Transverse colon (tissue), 4 donors: ENCODE measurements around the gene CCNF. TPM values are rescaled to one million over a fixed set of nuclear protein-coding genes. Genes with fewer than 3 reads are reported as not detected.

ENCODE experiments used
- DNase-seq: peaks from one replicate; pipeline ENCODE4 v3.0.0-alpha.2; 2019
- H3K27ac ChIP-seq, 4 donors: fragments of 200-600 bp; sonication (generic); 2 replicates each; pipeline ENCODE4 v1.5.1; 2016 to 2018; ENCODE audit warnings: inconsistent platforms in 4 of 4
- H3K27me3 ChIP-seq: fragments of 200-600 bp; sonication (generic); 2 replicates; pipeline ENCODE4 v1.5.1; 2017; ENCODE audit warnings: inconsistent platforms
- H3K36me3 ChIP-seq, 4 donors: fragments of 200-600 bp; sonication (generic); 2 replicates each; pipeline ENCODE4 v1.5.1; 2017 to 2019; ENCODE audit warnings: inconsistent platforms in 4 of 4
- H3K4me1 ChIP-seq, 4 donors: fragments of 200-600 bp; sonication (generic); 2 replicates each; pipeline ENCODE4 v1.5.1; 2017 to 2020; ENCODE audit warnings: inconsistent platforms in 4 of 4
- H3K4me3 ChIP-seq, 4 donors: fragments of 200-600 bp; sonication (generic); 1 replicate in 1 of 4; 2 replicates in 3 of 4; pipeline versions ENCODE4 v1.5.1 to v1.6.1; 2017 to 2019; ENCODE audit warnings: inconsistent platforms in 4 of 4
- H3K9me3 ChIP-seq, 2 donors: fragments of 200-600 bp; sonication (generic); 2 replicates each; pipeline ENCODE4 v1.5.1; 2017 to 2019; ENCODE audit warnings: inconsistent platforms in 2 of 2
- EP300 ChIP-seq: sonication (generic); formaldehyde crosslinking; IDR thresholded peaks from one replicate; pipeline ENCODE4 v1.6.1; 2017; ENCODE audit warnings: antibody characterized with exemption, low read depth
- POLR2A ChIP-seq: fragments of 450-650 bp; IDR thresholded peaks from one replicate; pipeline ENCODE4 v1.6.1; 2016; ENCODE audit warnings: antibody characterized with exemption, mild to moderate bottlenecking, moderate library complexity
- POLR2AphosphoS5 ChIP-seq, 3 donors: sonication (generic); formaldehyde crosslinking; IDR thresholded peaks; one replicate each; pipeline ENCODE4 v1.6.1; 2016; ENCODE audit warnings: antibody characterized with exemption in 3 of 3
- WGBS, 2 donors: methylation state at CpG; one replicate each; pipeline ENCODE4 v1.1.5; 2018; ENCODE audit warnings: low coverage in 1 of 2; 5-methylcytosine and 5-hydroxymethylcytosine counted together
- in situ Hi-C, 4 donors: fragments of 200-750 bp; cut with MboI; loops; one replicate each; pipeline versions ENCODE4 v1.15.0 to v1.15.1; 2017; ENCODE audit warnings: low sequenced_read_pairs in 3 of 4, low pct_ligation_motif_present in 1 of 4, low pct_unique_long_range_greater_than_20kb in 1 of 4
- intact Hi-C: fragments of 100-400 bp; cut with DNase I; formaldehyde crosslinking; loops from one replicate; pipeline ENCODE4 v1.15.1; 2023; ENCODE audit warnings: low total_unique reads
- small RNA-seq, 4 donors: library from RNA; depleted of rRNA; stranded (forward); fragments of <200 nt; gene quantifications; one replicate each; pipeline ENCODE3, GENCODE V24; 2016
- total RNA-seq, 4 donors: library from RNA; depleted of rRNA; stranded (reverse); fragments of >200 nt; gene quantifications; one replicate each; pipeline ENCODE4 v1.1.0, GENCODE V29; 2016
- TF ChIP-seq, protein P1 (sequence below), 5 experiments: fragments of 200-600 bp in 3 of 5; fragments of 450-650 bp in 2 of 5; sonication (generic) in 3 of 5; IDR thresholded peaks; 1 replicate in 2 of 5; 2 replicates in 3 of 5; pipeline ENCODE4 v1.5.1; 2016 to 2017; ENCODE audit warnings: antibody characterized with exemption in 5 of 5, inconsistent platforms in 3 of 5, mild to moderate bottlenecking in 2 of 5, moderate library complexity in 1 of 5

Gene CCNF
- total RNA-seq, 4 donors from 2014 or later = 0.75 to 24.9 (median 2.3) TPM

DNA sequence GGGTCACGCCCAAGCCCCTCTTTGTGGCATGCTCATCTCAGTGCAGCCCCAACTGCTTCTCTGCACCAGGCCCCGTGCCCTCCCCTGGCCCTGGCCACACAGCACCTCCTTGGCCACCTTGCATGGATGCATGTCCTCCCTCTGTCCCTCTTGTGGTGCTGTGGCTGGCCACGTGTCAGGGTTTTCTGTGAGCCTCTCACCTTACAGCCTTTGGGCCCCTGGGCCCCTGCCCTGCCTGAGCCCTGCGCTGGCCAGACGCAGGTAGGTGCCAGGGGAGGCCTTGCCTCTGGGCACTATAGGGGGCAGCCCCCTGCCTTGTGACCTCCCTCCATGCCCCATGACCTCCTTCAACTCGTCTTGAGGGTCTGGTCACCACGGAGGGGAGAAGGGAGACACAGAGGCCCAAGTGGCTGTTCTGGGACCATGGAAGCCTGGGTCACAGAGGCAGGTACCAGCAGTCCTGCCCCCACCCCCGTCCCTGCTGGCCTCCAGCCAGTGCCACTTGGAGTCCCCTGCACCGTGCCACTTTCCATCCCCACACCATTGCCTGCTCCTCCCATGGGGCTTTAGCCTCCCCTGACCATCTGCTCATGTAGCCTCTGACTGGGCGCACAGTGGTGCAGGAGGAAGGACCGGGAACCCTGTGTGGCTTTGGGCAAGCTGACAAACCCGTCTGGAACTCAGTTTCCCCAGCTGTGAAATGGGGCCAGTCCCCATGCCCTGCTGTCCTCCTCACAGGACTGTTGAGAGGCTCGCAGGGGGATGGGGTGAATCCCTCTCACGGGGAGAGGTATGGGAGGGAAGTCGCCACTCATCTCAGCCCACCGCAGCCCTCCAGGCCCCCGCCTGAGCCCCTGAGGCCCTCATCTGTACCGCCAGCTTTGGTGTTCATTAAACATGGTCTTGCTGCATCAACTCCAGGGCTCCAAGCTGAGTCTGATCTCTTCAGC lies 73.0 kb downstream of the CCNF start:
- TF ChIP-seq, protein P1, sequence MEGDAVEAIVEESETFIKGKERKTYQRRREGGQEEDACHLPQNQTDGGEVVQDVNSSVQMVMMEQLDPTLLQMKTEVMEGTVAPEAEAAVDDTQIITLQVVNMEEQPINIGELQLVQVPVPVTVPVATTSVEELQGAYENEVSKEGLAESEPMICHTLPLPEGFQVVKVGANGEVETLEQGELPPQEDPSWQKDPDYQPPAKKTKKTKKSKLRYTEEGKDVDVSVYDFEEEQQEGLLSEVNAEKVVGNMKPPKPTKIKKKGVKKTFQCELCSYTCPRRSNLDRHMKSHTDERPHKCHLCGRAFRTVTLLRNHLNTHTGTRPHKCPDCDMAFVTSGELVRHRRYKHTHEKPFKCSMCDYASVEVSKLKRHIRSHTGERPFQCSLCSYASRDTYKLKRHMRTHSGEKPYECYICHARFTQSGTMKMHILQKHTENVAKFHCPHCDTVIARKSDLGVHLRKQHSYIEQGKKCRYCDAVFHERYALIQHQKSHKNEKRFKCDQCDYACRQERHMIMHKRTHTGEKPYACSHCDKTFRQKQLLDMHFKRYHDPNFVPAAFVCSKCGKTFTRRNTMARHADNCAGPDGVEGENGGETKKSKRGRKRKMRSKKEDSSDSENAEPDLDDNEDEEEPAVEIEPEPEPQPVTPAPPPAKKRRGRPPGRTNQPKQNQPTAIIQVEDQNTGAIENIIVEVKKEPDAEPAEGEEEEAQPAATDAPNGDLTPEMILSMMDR (IDR thresholded peaks at IDR 0.05) = no peak
- no peak for TF ChIP-seq POLR2A
- TF ChIP-seq POLR2AphosphoS5 (IDR thresholded peaks at IDR 0.05) = no peak
- TF ChIP-seq EP300 = no peak
- Histone ChIP-seq H3K27ac (peak overlapping the region in 2 of 4 donors; percentile 38 to 68), H3K4me3 (no peak overlapping the region), H3K36me3 (no peaks in the 10 kb centered on the region), H3K27me3 (no peaks in the 10 kb centered on the region), H3K9me3 (no peaks in the 10 kb centered on the region), H3K4me1 (peaks cover 6 to 27% (median 10%) of the 10 kb centered on the region in 4 donors)
- intact Hi-C loops = no loop called here
- 76% methylated on average over 18 of the region's 18 CpGs; no CpG with 5 or more reads in 1 of the 2 donors for WGBS, 2 donors
- DNase-seq = no peak
- in situ Hi-C loops = no loop called here

DNA sequence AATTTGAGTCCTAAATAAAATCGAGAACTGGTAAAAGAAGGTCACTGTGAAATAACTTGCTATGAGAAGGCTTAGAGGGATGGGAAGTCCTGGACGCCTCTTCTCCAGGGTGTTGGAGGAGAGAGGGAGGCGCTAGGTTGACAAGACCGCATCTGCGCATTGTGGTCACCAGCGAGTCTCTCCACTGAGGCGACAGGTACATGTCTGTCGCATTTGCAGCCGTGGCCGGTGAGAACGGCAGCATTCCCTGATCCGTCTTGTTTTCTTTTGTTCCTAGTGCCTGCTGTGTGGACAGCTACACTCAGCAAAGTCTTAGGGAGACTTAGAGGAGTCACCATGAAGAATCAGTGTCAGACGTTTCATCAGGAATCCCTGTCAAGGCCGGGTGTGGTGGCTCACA lies 76.4 kb downstream of the CCNF start:
- Histone ChIP-seq H3K4me1 (peaks cover 6 to 20% (median 9%) of the 10 kb centered on the region in 4 donors), H3K4me3 (no peak overlapping the region), H3K36me3 (no peaks in the 10 kb centered on the region), H3K27me3 (no peaks in the 10 kb centered on the region), H3K9me3 (no peaks in the 10 kb centered on the region), H3K27ac (no peak overlapping the region)
- WGBS, 2 donors = 87 to 91% methylated on average over 5 to 14 of the region's 14 CpGs
- in situ Hi-C loops (no loop called here), intact Hi-C loops (no loop called here)
- TF ChIP-seq POLR2A = no peak
- TF ChIP-seq POLR2AphosphoS5 (IDR thresholded peaks at IDR 0.05) = no peak
- DNase-seq = no peak

DNA sequence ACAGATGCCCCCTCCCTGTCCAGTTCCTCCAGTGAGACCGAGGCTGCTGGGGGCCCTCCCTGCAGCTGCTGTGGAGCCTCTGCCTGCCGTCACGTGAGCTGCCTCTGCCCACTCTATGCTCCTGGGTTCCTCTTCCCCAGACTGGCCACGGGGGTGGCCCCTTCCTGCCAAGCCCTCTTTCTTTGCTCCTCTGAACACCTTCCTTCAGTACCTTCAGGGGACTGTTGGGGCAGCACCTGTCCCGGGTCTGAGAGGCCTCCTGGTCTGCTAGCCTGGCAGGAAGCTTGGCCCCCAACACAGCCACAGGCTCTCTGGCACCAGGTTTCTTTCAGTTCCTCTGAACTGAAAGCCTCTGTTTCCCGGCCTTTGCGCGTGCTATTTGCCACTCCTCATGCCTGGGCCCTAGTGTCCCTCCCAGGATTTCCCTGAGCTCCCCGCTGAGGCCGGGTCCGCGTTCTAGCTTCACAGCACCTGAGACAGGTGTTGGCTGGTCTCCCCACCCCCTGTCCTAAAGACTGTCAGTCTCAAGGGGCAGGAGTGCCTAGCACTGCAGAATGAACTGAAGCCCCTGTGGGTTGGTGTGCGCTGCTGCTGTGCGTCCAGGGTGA lies 77.9 kb downstream of the CCNF start:
- Histone ChIP-seq H3K4me1 (peaks cover 0 to 16% (median 0%) of the 10 kb centered on the region in 4 donors), H3K27me3 (no peaks in the 10 kb centered on the region), H3K36me3 (no peaks in the 10 kb centered on the region), H3K9me3 (no peaks in the 10 kb centered on the region), H3K4me3 (no peak overlapping the region), H3K27ac (peak overlapping the region; percentile 39 to 72 (median 60))
- TF ChIP-seq, protein P1 (IDR thresholded peaks at IDR 0.05) = no peak
- no peak for TF ChIP-seq POLR2A
- no peak for TF ChIP-seq EP300
- no peak for TF ChIP-seq POLR2AphosphoS5 (IDR thresholded peaks at IDR 0.05)
- peak; percentile 49 for DNase-seq
- in situ Hi-C loops = no loop called here
- intact Hi-C loops = no loop called here
- WGBS, 2 donors = 80% methylated on average over 1 to 14 of the region's 14 CpGs

DNA sequence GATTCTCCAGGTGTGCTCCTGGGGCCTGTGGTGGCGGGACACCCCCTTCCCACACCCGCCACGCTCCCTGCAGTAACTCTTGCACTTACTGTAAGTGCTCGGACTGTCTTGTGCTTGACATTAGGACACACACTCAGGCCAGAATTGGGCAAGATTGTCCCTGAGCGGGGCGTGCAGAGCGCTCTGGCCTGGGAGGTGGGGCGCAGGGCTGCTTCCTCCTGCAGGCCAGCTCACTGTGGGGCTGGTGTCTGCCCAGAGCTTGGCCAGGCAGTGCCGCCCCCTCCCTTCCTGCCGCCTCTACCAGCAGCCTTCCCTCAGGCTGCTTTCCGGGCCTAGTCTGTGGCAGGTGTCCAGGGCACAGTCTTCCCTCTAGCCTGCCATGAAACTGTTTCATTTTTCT lies 78.4 kb downstream of the CCNF start:
- peaks cover 0 to 13% (median under 1%) of the 10 kb centered on the region in 4 donors for H3K4me1 ChIP-seq
- H3K9me3 ChIP-seq = no peaks in the 10 kb centered on the region
- H3K4me3 ChIP-seq = no peak overlapping the region
- H3K36me3 ChIP-seq = no peaks in the 10 kb centered on the region
- intact Hi-C loops = no loop called here
- H3K27ac ChIP-seq = peak overlapping the region; percentile 31 to 72 (median 60)
- H3K27me3 ChIP-seq = no peaks in the 10 kb centered on the region
- WGBS, 2 donors = 87% methylated on average over 11 of the region's 11 CpGs; no CpG with 5 or more reads in 1 of the 2 donors
- in situ Hi-C loops = no loop called here
- TF ChIP-seq POLR2AphosphoS5 (IDR thresholded peaks at IDR 0.05) (no peak), EP300 (no peak), POLR2A (no peak)
- TF ChIP-seq, protein P1 (IDR thresholded peaks at IDR 0.05) = no peak
- DNase-seq = peak; percentile 44

Small RNA genes within 50 kb of the gene (small RNA-seq; reads per million reads assigned to genes)
- gene MIR6768 = 0 reads per million in 4 donors

Other genes with a start within 250 kb of the CCNF start
- under 1 TPM in 2 of 4 donors, not detected in 2; under 0.01 to 0.14 TPM for gene CASKIN1, start 232.8 kb upstream of the CCNF start, total RNA-seq
- 10 to 100 TPM; 50.8 to 81.8 (median 73.1) TPM for gene MLST8, start 224.0 kb upstream of the CCNF start, total RNA-seq
- gene BRICD5, start 218.6 kb upstream of the CCNF start, total RNA-seq = 10 to 100 TPM in 2 of 4 donors, 1 to 10 TPM in 2; 5.7 to 29.9 (median 11.7) TPM
- 10 to 100 TPM; 18.0 to 49.0 (median 29.5) TPM for gene PGP, start 214.6 kb upstream of the CCNF start, total RNA-seq
- 100 to 1,000 TPM in 1 of 4 donors, 10 to 100 TPM in 3; 36.5 to 124 (median 53.6) TPM for gene E4F1, start 205.9 kb upstream of the CCNF start, total RNA-seq
- gene DNASE1L2, start 193.0 kb upstream of the CCNF start, total RNA-seq = 1 to 10 TPM in 1 of 4 donors, under 1 TPM in 2, not detected in 1; 0.55 to 3.0 (median 0.64) TPM
- gene ECI1, start 177.9 kb upstream of the CCNF start, total RNA-seq = 100 to 1,000 TPM in 2 of 4 donors, 10 to 100 TPM in 2; 24.5 to 218 (median 100) TPM
- gene RNPS1, start 161.3 kb upstream of the CCNF start, total RNA-seq = 100 to 1,000 TPM; 110 to 153 (median 126) TPM
- 1 to 10 TPM; 3.4 to 8.6 (median 3.7) TPM for gene ABCA3, start 88.7 kb upstream of the CCNF start, total RNA-seq
- gene TEDC2, start 30.7 kb downstream of the CCNF start, total RNA-seq = 1 to 10 TPM in 2 of 4 donors, not detected in 2; 1.4 to 2.3 TPM
- not detected for gene NTN3, start 41.9 kb downstream of the CCNF start, total RNA-seq
- gene TBC1D24, start 45.7 kb downstream of the CCNF start, total RNA-seq = 10 to 100 TPM in 2 of 4 donors, 1 to 10 TPM in 2; 8.3 to 19.3 (median 11.6) TPM
- 100 to 1,000 TPM; 101 to 237 (median 135) TPM for gene ATP6V0C, start 84.5 kb downstream of the CCNF start, total RNA-seq
- 100 to 1,000 TPM in 1 of 4 donors, 10 to 100 TPM in 3; 30.2 to 115 (median 52.4) TPM for gene AMDHD2, start 90.9 kb downstream of the CCNF start, total RNA-seq
- gene CEMP1, start 102.0 kb downstream of the CCNF start, total RNA-seq = 1 to 10 TPM in 2 of 4 donors, not detected in 2; 1.9 to 3.1 TPM
- 10 to 100 TPM; 39.6 to 96.9 (median 69.5) TPM for gene PDPK1, start 108.6 kb downstream of the CCNF start, total RNA-seq